ENCODE results near the gene NCLN.
"Not testable (repeated sequence)": the region's sequence is repeated elsewhere in the genome, so short reads cannot be mapped to it uniquely, and the experiment has no call there.

The NCLN gene

DNA sequence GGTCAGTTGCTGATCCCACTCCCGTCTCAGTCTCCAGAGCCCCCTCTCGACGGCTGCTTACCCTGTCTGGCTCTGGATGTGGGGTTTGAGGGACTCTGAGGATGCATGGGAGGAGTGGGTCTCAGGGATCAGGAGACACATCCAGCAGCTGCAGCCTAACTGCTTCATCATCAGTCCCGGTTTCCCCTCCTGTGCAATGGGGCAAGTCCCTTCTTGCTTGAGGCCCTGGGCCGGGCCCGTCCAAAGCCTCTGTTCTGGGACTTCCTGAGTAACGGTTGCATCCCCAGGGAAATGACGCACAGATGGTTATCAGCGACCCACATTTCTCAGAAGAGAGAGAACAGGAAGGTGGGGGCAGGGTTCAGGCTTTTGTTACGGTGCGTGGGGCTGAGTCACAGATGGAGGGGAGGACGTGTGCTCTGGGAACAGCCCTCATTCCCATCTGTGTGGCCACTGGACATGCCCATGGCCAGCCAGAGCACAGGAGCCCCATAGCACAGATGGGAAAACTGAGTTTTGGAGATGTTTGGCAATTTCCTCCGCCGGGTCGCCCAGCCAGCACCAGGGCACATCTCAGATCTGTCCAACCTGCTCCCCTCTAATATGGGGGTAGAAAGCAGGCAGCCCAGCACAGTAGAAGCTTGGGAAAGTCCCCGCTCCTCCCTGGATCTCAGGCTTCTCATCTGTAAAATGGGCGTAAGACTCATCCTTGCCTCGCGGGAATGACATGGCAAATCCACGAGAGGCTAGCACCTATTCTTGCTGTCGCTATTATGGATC is 30.6 kb upstream of the NCLN start:
- DNase-seq, result peak; percentile 90 to 96 (median 93)

DNA sequence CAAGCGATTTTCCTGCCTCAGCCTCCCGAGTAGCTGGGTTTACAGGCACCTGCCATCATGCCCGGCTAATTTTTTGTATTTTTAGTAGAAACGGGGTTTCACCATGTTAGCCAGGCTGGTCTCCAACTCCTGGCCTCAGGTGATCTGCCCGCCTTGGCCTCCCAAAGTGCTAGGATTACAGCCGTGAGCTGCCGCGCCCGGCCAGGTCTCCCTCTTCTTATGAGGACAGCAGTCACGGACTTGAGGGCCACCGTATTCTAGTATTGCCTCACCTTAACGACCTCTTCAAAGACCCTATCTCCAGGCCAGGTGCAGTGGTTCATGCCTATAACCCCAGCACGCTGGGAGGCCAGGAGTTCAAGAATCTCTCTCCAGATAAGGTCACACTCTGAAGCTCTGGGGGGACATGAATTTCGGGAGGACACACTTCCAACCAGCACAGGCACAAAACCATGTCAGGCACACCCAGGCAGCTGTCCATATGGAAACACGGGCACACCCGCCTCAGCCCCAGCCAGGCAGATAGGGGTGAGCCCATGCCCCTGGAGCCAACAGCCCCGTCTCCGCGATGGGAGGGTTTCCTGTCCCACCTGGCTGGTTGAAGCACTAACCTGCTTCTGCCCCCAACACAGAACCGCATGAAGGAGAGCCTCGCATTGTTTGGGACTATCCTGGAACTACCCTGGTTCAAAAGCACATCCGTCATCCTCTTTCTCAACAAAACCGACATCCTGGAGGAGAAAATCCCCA is 28.5 kb upstream of the NCLN start:
- no peak for DNase-seq

DNA sequence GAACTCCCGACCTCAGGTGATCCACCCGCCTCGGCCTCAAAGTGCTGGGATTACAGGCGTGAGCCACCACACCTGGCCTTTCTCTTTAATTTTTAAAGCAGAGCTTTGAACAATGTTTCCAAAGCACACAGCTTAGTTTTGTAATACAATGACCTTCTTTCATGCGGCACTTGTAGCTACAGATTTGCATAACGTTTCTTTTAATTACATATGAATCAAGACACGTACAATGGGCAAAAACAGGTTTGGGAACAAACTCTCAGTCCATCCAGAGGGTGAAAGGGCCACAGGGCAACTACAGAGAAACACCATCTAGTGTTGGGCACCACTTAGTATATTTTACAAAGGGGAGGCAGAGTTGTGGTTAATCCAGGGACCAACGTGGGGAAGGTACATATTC is 26.2 kb upstream of the NCLN start:
- DNase-seq, result no peak

DNA sequence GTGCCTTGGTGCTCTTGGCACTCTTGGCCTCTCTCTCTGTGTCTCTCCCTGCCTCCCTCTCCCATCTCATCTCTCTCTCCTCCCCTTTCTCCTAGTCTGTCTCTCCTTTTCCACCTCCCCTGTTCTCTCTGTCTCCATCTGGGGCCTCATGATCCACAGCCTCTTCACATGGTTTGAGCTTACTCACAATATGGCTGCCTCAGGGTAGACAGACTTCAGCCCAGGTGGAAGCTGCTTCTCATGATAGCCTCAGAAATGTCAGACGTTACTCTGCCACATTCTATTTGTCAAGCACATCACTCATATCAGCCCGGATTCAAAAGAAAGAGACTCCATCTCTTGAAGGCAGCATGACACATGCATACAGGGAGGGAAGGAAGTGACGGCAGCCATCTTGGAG is 25.5 kb upstream of the NCLN start:
- no peak for DNase-seq

DNA sequence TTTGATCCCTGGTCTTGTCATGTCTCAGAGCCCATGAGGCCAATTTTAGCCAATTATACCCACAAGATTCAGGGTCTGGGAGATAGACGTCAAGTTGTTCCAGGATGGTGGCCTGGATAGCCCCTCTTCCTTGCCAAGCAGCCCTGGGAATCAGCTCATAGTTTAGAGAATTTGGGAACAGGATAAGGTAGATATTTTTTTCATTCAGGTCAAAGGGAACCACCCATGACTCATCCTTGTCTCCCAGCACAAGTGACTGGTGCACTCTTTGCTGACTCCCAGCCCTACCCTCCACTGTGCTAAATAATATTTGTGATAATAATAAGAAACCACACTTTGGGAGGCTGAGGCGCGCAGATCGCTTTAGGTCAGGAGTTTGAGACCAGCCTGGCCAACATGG is 24.3 kb upstream of the NCLN start:
- peak in 2 of 4 experiments; percentile 41 to 42 for DNase-seq

DNA sequence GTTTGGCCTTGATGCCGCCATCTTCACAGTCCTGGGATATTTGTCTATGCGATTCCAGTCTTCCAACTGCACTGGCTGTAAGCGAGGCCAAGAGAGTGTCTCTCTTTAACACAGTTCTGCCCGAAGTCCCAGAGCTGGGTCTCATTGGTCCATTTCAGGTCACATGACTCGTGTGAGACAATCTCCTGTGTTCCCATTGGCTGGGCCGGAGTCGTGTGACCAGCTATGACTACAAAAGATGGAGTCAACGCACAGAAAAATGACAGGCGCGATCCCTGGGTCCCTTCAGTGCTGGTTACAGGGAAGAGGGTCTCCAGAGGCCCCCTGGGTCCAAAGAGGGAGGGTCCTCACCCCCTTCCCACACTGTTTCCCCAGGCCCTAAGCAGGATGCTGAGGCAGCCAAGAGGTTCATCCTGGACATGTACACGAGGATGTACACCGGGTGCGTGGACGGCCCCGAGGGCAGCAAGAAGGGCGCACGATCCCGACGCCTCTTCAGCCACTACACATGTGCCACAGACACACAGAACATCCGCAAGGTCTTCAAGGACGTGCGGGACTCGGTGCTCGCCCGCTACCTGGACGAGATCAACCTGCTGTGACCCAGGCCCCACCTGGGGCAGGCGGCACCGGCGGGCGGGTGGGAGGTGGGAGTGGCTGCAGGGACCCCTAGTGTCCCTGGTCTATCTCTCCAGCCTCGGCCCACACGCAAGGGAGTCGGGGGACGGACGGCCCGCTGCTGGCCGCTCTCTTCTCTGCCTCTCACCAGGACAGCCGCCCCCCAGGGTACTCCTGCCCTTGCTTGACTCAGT is 23.1 kb upstream of the NCLN start:
- DNase-seq, result peak in 3 of 4 experiments; percentile 51 to 55 (median 53)

DNA sequence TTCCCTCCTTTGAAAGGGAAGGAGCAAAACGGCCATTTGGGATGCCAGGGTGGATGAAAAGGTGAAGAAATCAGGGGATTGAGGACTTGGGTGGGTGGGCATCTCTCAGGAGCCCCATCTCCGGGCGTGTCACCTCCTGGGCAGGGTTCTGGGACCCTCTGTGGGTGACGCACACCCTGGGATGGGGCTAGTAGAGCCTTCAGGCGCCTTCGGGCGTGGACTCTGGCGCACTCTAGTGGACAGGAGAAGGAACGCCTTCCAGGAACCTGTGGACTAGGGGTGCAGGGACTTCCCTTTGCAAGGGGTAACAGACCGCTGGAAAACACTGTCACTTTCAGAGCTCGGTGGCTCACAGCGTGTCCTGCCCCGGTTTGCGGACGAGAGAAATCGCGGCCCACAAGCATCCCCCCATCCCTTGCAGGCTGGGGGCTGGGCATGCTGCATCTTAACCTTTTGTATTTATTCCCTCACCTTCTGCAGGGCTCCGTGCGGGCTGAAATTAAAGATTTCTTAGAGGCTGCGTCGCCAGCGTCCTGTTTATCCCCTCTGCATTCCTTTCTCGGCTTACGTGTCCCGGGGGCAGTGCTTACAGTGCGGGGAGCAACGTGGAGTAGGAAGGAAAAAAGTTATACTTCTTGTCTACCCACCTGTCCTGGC is 22.4 kb upstream of the NCLN start:
- peak; percentile 66 to 81 (median 74) for DNase-seq

DNA sequence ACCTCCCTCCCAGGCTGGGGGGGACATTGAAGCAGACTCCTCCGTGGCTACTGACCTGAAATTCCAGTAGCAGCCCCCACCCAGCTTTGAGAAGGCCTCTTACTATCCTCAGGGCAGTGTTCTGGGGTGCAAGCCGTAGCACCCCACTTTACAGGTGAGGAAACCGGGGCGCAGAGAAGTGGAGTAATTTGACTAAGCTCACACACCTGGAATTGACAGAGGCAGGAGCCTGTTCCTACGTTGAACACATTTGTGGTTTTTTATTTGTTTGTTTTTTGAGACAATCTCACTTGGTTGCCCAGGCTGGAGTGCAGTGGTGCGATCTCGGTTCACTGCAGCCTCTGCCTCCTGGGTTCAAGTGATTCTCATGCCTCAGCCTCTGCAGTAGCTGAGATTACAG is 21.8 kb upstream of the NCLN start:
- no peak for DNase-seq

DNA sequence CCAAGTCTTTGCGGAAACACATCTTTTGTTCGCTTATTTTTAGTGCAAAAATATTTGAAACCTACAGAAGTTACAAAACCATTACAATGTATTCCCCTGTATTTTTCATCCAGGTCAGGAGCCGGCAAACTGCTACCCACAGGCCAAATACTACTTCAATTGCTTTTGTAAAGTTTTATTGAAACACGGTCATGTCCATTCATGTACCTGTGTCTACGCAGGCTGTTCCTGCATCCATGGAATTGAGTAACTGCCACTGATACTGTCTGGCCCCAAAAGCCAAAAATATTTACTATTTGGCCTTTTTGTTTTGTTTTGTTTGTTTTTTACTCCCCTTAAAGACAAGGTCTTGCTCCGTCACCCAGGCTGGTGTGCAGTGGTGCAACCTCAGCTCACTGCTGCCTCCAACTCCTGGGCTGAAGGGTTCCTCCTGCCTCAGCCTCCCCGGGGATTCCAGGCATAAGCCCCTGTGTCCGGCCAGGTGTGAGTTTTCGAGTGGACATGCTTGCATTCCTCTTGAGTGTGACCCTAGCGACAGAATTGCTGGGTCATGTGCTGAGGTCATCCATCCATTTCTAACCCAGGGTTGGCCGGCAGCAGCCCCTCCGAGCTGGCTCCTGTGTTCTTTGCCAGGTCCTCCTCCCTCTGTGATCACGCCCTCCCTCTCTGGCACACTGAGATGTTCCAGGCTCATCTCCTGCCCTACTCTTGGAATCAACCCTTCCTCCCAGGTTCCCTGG is 18.0 kb upstream of the NCLN start:
- DNase-seq, result no peak

DNA sequence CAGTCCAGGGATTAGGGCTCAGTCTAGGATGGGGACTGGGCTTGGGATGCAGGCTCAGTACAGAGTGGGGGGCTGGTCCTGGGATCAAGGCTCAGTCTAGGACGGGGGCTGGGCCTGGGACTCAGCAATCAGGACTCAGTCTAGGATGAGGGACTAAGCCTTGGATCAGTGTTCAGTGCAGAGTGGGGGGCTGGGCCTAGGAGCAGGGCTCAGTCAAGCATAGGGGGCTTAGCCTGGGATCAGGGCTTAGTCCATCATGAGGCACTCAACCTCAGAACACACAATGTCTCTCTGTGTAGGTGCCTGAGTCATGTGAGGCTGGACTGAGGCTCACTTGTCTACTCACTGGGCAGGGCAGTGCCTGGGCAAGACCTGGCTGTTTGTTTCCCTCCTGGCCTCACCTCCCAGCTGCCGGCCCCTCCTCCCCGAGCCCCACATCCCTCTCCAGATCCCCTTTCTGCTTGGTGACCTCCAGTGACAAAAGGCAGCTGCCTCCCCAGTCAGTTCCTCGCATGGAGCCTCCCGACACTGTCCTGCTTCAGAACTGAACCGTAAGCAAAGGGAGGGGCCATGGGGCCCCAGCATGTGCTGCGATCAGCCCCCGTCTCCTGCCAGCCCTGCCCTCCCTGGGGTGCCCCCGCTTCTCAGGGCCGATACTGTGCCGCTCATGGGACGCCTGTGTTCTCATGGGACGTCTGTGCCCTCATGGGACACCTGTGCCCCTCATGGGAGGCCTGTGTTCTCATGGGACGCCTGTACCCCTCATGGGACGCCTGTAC is 13.6 kb upstream of the NCLN start:
- peak in 1 of 4 experiments; percentile 21 for DNase-seq

DNA sequence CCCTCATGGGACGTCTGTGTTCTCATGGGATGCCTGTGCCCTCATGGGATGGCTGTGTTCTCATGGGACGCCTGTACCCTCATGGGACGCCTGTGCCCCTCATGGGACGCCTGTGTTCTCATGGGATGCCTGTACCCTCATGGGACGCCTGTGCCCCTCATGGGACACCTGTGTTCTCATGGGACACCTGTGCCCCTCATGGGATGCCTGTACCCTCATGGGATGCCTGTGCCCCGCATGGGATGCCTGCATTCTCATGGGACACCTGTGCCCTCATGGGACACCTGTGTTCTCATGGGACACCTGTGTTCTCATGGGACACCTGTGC is 13.1 kb upstream of the NCLN start:
- not testable (repeated sequence) for DNase-seq

DNA sequence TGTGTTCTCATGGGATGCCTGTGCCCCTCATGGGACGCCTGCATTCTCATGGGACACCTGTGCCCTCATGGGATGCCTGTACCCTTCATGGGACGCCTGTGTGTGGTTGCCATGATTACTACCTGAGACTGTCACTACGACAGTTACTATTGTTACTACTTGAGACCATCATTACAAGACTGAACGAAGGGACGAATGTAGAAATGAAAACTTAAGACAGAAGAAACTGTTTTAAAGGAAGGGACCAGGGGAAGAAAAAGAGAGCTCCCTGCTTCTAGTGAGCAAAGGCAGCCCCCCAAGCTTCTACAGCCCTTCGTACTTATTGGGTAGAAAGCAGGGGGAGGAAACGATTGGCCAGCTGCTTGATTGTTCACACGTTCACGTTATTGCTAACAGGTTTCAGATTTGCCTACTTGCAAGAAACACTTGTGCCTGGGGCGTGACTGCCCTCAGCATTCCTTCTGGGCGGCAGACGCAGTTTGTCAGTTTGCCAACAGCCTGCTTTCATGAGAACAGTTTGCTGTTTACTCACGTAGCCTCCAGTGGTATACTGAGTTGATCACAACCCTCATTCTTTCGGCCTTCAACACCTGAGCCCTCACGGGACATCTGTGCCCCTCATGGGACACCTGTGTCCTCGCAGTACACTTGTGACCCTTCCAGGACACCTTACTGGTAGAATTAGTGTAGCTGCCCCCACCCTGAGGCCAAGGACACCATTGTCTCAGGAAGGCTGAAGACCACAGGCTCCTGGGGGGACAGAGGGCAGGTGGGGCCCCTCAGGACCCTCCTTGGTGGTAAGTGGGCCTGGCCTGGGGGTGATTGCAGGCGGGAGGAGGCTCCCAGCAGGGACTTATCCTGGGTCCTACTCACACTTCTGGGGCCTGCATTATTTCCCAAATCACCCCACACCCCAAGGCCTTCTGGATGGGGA is 9.7 kb upstream of the NCLN start:
- DNase-seq, result no peak

DNA sequence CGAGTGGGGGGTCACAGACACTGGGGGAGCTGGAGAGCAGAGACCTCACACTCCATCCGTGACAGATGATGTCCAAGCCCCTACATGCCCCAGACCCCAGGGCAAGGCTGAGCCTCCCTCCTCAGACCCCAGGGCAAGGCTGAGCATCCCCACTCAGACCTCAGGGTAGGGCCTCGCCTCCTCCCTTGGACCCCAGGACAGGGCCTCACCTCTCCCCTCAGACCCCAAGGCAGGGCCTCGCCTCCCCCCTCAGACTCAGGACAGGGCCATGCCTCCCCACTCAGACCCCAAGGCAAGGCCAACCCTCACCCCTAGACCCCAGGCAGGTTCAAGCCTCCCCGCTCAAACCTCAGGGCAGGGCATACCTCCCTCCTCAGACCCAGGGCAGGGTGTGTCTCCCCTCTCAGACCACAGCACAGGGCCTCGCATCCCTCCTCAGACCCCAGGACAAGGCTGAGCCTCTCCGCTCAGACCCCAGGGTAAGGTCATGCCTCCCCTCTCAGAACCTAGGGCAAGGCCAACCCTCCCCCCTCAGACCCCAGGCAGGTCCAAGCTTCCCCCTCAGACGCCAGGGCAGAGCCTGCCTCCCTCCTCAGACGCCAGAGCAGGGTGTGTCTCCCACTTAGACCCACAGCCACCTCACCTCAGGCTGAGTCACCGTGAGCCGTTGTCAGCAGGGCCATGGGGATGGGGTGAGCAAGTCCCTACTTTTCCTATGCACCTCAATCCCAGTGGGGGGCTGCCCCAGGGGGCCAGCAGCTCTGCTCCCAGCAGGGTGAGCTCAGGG is 8.8 kb upstream of the NCLN start:
- DNase-seq, result peak in 2 of 4 experiments; percentile 32 to 40

DNA sequence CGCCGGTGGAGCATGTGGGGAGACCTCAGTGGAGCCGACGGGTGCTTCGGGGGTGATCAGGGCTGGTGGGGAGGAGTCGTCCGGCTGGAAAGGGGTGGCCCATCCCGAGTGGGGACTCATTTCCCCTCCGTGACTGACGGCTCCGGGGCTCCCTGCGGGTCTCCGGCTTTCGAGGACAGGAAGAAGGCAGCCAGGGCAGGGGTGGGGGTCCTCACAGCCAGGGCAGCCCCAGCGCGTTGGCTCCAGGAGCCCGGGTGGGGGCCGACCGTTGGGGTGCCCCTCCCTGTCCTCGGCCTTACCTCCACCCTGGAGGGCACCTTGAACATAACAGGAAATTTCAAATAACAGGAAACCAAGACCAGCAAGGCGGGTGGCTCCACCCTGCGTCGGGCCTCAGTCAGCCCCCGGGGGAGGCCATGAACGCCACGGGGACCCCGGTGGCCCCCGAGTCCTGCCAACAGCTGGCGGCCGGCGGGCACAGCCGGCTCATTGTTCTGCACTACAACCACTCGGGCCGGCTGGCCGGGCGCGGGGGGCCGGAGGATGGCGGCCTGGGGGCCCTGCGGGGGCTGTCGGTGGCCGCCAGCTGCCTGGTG is 7.3 kb upstream of the NCLN start, which contains the start of gene S1PR4:
Gene S1PR4, plus strand, starts transcription at position 393 of the 596 bp plus-strand sequence. Its CDS starts 24 bp downstream, at position 417.
- DNase-seq, result peak in 2 of 4 experiments; percentile 32 to 40

DNA sequence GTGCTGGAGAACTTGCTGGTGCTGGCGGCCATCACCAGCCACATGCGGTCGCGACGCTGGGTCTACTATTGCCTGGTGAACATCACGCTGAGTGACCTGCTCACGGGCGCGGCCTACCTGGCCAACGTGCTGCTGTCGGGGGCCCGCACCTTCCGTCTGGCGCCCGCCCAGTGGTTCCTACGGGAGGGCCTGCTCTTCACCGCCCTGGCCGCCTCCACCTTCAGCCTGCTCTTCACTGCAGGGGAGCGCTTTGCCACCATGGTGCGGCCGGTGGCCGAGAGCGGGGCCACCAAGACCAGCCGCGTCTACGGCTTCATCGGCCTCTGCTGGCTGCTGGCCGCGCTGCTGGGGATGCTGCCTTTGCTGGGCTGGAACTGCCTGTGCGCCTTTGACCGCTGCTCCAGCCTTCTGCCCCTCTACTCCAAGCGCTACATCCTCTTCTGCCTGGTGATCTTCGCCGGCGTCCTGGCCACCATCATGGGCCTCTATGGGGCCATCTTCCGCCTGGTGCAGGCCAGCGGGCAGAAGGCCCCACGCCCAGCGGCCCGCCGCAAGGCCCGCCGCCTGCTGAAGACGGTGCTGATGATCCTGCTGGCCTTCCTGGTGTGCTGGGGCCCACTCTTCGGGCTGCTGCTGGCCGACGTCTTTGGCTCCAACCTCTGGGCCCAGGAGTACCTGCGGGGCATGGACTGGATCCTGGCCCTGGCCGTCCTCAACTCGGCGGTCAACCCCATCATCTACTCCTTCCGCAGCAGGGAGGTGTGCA is 6.6 kb upstream of the NCLN start:
- DNase-seq, result peak in 3 of 4 experiments; percentile 49 to 63 (median 58)

DNA sequence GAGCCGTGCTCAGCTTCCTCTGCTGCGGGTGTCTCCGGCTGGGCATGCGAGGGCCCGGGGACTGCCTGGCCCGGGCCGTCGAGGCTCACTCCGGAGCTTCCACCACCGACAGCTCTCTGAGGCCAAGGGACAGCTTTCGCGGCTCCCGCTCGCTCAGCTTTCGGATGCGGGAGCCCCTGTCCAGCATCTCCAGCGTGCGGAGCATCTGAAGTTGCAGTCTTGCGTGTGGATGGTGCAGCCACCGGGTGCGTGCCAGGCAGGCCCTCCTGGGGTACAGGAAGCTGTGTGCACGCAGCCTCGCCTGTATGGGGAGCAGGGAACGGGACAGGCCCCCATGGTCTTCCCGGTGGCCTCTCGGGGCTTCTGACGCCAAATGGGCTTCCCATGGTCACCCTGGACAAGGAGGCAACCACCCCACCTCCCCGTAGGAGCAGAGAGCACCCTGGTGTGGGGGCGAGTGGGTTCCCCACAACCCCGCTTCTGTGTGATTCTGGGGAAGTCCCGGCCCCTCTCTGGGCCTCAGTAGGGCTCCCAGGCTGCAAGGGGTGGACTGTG is 5.9 kb upstream of the NCLN start:
- peak in 2 of 4 experiments; percentile 46 to 52 for DNase-seq

All from suppressor macrophage (primary cell).